AG08396 (cell line): ENCODE results near the gene GNPNAT1.
"Not testable (repeated sequence)": the region's sequence is repeated elsewhere in the genome, so short reads cannot be mapped to it uniquely, and the experiment has no call there.

Experiments
- DNase-seq: peaks from one replicate; pipeline ENCODE4 v3.0.0; 2012; ENCODE audit warnings: low spot score, mixed read lengths

Gene GNPNAT1

GRCh38 chr14:52729585-52729924, 61.9 kb downstream of the GNPNAT1 start:
- DNase-seq, result no peak

DNA sequence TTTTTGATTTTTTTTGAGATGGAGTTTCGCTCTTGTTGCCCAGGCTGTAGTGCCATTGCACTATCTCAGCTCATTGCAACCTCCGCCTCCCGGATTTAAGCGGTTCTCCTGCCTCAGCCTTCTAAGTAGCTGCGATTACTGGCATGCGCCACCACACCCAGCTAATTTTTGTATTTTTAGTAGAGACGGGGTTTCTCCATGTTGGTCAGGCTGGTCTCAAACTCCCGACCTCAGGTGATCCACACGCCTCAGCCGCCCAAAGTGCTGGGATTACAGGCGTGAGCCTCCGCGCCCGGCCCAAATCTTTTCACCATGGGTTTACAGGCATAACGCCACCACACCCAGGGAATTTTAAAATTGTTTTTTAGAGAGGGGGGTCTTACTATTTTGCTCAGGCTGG, 62.4 kb downstream of the GNPNAT1 start:
- not testable (repeated sequence) for DNase-seq

DNA sequence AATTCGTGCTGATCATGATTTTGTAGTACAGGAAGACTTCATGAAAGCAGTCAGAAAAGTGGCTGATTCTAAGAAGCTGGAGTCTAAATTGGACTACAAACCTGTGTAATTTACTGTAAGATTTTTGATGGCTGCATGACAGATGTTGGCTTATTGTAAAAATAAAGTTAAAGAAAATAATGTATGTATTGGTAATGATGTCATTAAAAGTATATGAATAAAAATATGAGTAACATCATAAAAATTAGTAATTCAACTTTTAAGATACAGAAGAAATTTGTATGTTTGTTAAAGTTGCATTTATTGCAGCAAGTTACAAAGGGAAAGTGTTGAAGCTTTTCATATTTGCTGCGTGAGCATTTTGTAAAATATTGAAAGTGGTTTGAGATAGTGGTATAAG, 63.9 kb downstream of the GNPNAT1 start:
- DNase-seq, result not testable (repeated sequence)
